Measurements from ENCODE around the gene SEC61A1. TPM values are rescaled to one million over a fixed set of nuclear protein-coding genes. Genes with fewer than 3 reads are reported as not detected.

SEC61A1 gene
- total and polyA plus RNA-seq, 9 donors = 101 to 158 (median 117) TPM

GRCh38 chr3:128076483-128077201, 24.4 kb downstream of the SEC61A1 start:
- Histone ChIP-seq H3K4me3 (ENCODE audit: low read length) (peak overlapping the region; percentile 41), H3K27ac (ENCODE audit: low read length) (no peak overlapping the region), H3K9me3 (replicated peaks; ENCODE audit: control insufficient read depth, low read depth, low read length) (no peaks in the 10 kb centered on the region), H3K27me3 (ENCODE audit: control insufficient read depth, insufficient read depth, low read length) (peaks cover 10% of the 10 kb centered on the region), H3K4me1 (ENCODE audit: control insufficient read depth, insufficient read depth, low read length) (peaks cover 29% of the 10 kb centered on the region), H3K36me3 (ENCODE audit: control insufficient read depth, insufficient read depth, low read length) (peaks cover 32% of the 10 kb centered on the region)
- no peak for DNase-seq
- 3% methylated on average over 71 of the region's 79 CpGs for WGBS (ENCODE audit: insufficient coverage)

- no peak overlapping the region for H3K27ac ChIP-seq (ENCODE audit: low read length)
- H3K4me1 ChIP-seq (ENCODE audit: control insufficient read depth, insufficient read depth, low read length) = peaks cover 29% of the 10 kb centered on the region
- peaks cover 32% of the 10 kb centered on the region for H3K36me3 ChIP-seq (ENCODE audit: control insufficient read depth, insufficient read depth, low read length)
- no peaks in the 10 kb centered on the region for H3K9me3 ChIP-seq (replicated peaks; ENCODE audit: control insufficient read depth, low read depth, low read length)
- DNase-seq = no peak
- H3K27me3 ChIP-seq (ENCODE audit: control insufficient read depth, insufficient read depth, low read length) = peaks cover 10% of the 10 kb centered on the region
- H3K4me3 ChIP-seq (ENCODE audit: low read length) = peak overlapping the region; percentile 21
- 35% methylated on average over 3 of the region's 11 CpGs for whole genome bisulfite sequencing (ENCODE audit: insufficient coverage)
Observed at GRCh38 chr3:128077202-128077624, 25.0 kb downstream of the SEC61A1 start.

DNA sequence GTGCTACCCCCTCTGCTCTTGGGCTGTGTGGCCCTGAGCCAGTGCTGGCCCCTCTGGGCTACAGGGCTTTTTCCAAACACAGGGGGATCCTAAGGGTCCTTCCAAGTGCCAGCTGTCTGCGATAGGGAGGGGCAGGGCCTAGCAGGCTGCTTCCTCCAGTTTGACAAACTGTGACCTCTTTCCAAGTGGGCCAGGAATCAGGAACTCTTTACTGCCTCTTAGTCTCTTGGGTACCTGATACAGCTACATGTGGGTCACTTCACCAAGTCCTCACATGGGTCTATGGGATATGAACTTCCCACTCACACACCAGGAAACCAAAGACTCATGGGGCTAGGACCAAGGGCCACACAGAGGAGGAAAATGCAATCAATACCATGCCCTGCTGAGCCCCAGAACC, 25.4 kb downstream of the SEC61A1 start:
- peaks cover 10% of the 10 kb centered on the region for H3K27me3 ChIP-seq (ENCODE audit: control insufficient read depth, insufficient read depth, low read length)
- H3K36me3 ChIP-seq (ENCODE audit: control insufficient read depth, insufficient read depth, low read length) = peaks cover 32% of the 10 kb centered on the region
- H3K27ac ChIP-seq (ENCODE audit: low read length) = no peak overlapping the region
- peaks cover 29% of the 10 kb centered on the region for H3K4me1 ChIP-seq (ENCODE audit: control insufficient read depth, insufficient read depth, low read length)
- 60% methylated on average over 1 of the region's 1 CpG for WGBS (ENCODE audit: insufficient coverage)
- no peak for DNase-seq
- no peaks in the 10 kb centered on the region for H3K9me3 ChIP-seq (replicated peaks; ENCODE audit: control insufficient read depth, low read depth, low read length)
- H3K4me3 ChIP-seq (ENCODE audit: low read length) = no peak overlapping the region

GRCh38 chr3:128078322-128078721, 26.1 kb downstream of the SEC61A1 start:
- H3K27me3 ChIP-seq (ENCODE audit: control insufficient read depth, insufficient read depth, low read length) = peaks cover 10% of the 10 kb centered on the region
- no peak overlapping the region for H3K4me3 ChIP-seq (ENCODE audit: low read length)
- no peak for DNase-seq
- peaks cover 30% of the 10 kb centered on the region for H3K4me1 ChIP-seq (ENCODE audit: control insufficient read depth, insufficient read depth, low read length)
- H3K9me3 ChIP-seq (replicated peaks; ENCODE audit: control insufficient read depth, low read depth, low read length) = no peaks in the 10 kb centered on the region
- 81% methylated on average over 2 of the region's 5 CpGs for WGBS (ENCODE audit: insufficient coverage)
- H3K27ac ChIP-seq (ENCODE audit: low read length) = no peak overlapping the region
- peaks cover 33% of the 10 kb centered on the region for H3K36me3 ChIP-seq (ENCODE audit: control insufficient read depth, insufficient read depth, low read length)

GRCh38 chr3:128078875-128079274, 26.6 kb downstream of the SEC61A1 start:
- H3K36me3 ChIP-seq (ENCODE audit: control insufficient read depth, insufficient read depth, low read length) = peaks cover 32% of the 10 kb centered on the region
- peaks cover 30% of the 10 kb centered on the region for H3K4me1 ChIP-seq (ENCODE audit: control insufficient read depth, insufficient read depth, low read length)
- WGBS (ENCODE audit: insufficient coverage) = 95% methylated on average over 8 of the region's 8 CpGs
- peaks cover 10% of the 10 kb centered on the region for H3K27me3 ChIP-seq (ENCODE audit: control insufficient read depth, insufficient read depth, low read length)
- H3K9me3 ChIP-seq (replicated peaks; ENCODE audit: control insufficient read depth, low read depth, low read length) = no peaks in the 10 kb centered on the region
- no peak for DNase-seq
- H3K27ac ChIP-seq (ENCODE audit: low read length) = no peak overlapping the region
- H3K4me3 ChIP-seq (ENCODE audit: low read length) = no peak overlapping the region

GRCh38 chr3:128079823-128080222, 27.6 kb downstream of the SEC61A1 start:
- H3K36me3 ChIP-seq (ENCODE audit: control insufficient read depth, insufficient read depth, low read length) = peaks cover 37% of the 10 kb centered on the region
- H3K4me1 ChIP-seq (ENCODE audit: control insufficient read depth, insufficient read depth, low read length) = peaks cover 33% of the 10 kb centered on the region
- WGBS (ENCODE audit: insufficient coverage) = 94% methylated on average over 7 of the region's 9 CpGs

GRCh38 chr3:128080323-128081080, 28.3 kb downstream of the SEC61A1 start:
- DNase-seq = no peak
- 72% methylated on average over 4 of the region's 6 CpGs for WGBS (ENCODE audit: insufficient coverage)
- Histone ChIP-seq H3K27ac (ENCODE audit: low read length) (no peak overlapping the region), H3K36me3 (ENCODE audit: control insufficient read depth, insufficient read depth, low read length) (peaks cover 44% of the 10 kb centered on the region), H3K4me3 (ENCODE audit: low read length) (no peak overlapping the region), H3K27me3 (ENCODE audit: control insufficient read depth, insufficient read depth, low read length) (peaks cover 10% of the 10 kb centered on the region), H3K9me3 (replicated peaks; ENCODE audit: control insufficient read depth, low read depth, low read length) (no peaks in the 10 kb centered on the region), H3K4me1 (ENCODE audit: control insufficient read depth, insufficient read depth, low read length) (peaks cover 30% of the 10 kb centered on the region)

More at GRCh38 chr3:128079823-128080222, 27.6 kb downstream of the SEC61A1 start:
- H3K4me3 ChIP-seq (ENCODE audit: low read length) = no peak overlapping the region
- no peaks in the 10 kb centered on the region for H3K9me3 ChIP-seq (replicated peaks; ENCODE audit: control insufficient read depth, low read depth, low read length)
- peaks cover 10% of the 10 kb centered on the region for H3K27me3 ChIP-seq (ENCODE audit: control insufficient read depth, insufficient read depth, low read length)
- no peak overlapping the region for H3K27ac ChIP-seq (ENCODE audit: low read length)
- no peak for DNase-seq

GRCh38 chr3:128081226-128081625, 29.0 kb downstream of the SEC61A1 start:
- Histone ChIP-seq H3K27me3 (ENCODE audit: control insufficient read depth, insufficient read depth, low read length) (peaks cover 4% of the 10 kb centered on the region), H3K36me3 (ENCODE audit: control insufficient read depth, insufficient read depth, low read length) (peaks cover 51% of the 10 kb centered on the region), H3K4me1 (ENCODE audit: control insufficient read depth, insufficient read depth, low read length) (peaks cover 24% of the 10 kb centered on the region), H3K4me3 (ENCODE audit: low read length) (no peak overlapping the region), H3K27ac (ENCODE audit: low read length) (no peak overlapping the region), H3K9me3 (replicated peaks; ENCODE audit: control insufficient read depth, low read depth, low read length) (no peaks in the 10 kb centered on the region)
- 89% methylated on average over 4 of the region's 6 CpGs for WGBS (ENCODE audit: insufficient coverage)
- no peak for DNase-seq

DNA sequence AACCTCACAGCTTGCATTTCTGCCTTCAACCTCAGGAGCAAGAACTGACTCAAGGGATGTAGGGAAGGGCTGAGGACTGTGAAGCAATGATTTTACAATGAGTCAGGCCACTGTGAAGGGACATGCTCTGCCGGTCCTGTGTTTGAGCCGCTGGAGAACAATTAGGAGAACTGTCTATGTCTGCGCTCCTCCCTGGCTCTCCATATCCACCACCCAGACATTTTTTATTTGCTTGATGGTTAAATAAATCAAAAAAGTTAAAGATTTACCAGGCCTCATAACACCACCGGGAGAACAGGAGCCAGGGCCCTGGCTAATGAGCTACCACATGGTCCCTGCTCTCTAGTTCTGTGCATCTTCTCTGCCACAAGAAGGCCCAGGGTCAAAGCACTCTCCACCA, 29.6 kb downstream of the SEC61A1 start:
- Histone ChIP-seq H3K27me3 (ENCODE audit: control insufficient read depth, insufficient read depth, low read length) (no peaks in the 10 kb centered on the region), H3K27ac (ENCODE audit: low read length) (no peak overlapping the region), H3K9me3 (replicated peaks; ENCODE audit: control insufficient read depth, low read depth, low read length) (no peaks in the 10 kb centered on the region), H3K4me3 (ENCODE audit: low read length) (no peak overlapping the region), H3K4me1 (ENCODE audit: control insufficient read depth, insufficient read depth, low read length) (peaks cover 19% of the 10 kb centered on the region), H3K36me3 (ENCODE audit: control insufficient read depth, insufficient read depth, low read length) (peaks cover 55% of the 10 kb centered on the region)
- DNase-seq = no peak
- WGBS (ENCODE audit: insufficient coverage) = no CpG with 5 or more reads among the region's 4 CpGs

DNA sequence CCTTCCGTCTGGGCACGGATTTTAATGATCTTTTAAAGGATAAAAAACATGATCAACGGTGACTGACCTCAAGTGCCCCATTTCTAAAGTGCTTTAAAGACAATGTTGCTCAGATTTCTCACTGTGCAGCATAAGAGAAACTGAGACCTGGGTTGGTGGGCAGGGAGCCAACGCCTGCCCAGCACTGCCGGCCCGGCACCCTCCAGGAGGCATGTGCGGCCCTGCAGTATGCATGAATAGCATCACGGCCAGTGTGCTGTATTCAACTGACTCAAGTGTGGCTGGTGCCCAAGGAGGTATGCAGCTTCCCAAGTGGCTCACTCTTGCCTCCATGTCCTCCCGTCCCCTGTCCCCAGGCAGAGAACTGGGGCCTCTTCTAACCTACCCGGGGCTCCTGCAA, 30.3 kb downstream of the SEC61A1 start:
- WGBS (ENCODE audit: insufficient coverage) = 89% methylated on average over 7 of the region's 10 CpGs
- peaks cover 13% of the 10 kb centered on the region for H3K4me1 ChIP-seq (ENCODE audit: control insufficient read depth, insufficient read depth, low read length)
- no peaks in the 10 kb centered on the region for H3K27me3 ChIP-seq (ENCODE audit: control insufficient read depth, insufficient read depth, low read length)
- H3K36me3 ChIP-seq (ENCODE audit: control insufficient read depth, insufficient read depth, low read length) = peaks cover 62% of the 10 kb centered on the region
- H3K27ac ChIP-seq (ENCODE audit: low read length) = no peak overlapping the region
- no peak overlapping the region for H3K4me3 ChIP-seq (ENCODE audit: low read length)
- H3K9me3 ChIP-seq (replicated peaks; ENCODE audit: control insufficient read depth, low read depth, low read length) = no peaks in the 10 kb centered on the region
- no peak for DNase-seq

Data from muscle of leg (tissue), 11 donors.